HG02623 (cell line): ENCODE results near the gene LRRC25.

ENCODE experiments used
- ATAC-seq: cut with Tn5 transposase; IDR thresholded peaks from one replicate; pipeline ENCODE4 v1.9.1; 2021; ENCODE audit warnings: moderate library complexity; ENCODE audit not compliant: unreplicated experiment

LRRC25 gene

GRCh38 chr19:18424890-18425514 lies 27.6 kb upstream of the LRRC25 start:
- ATAC-seq, result no peak

DNA sequence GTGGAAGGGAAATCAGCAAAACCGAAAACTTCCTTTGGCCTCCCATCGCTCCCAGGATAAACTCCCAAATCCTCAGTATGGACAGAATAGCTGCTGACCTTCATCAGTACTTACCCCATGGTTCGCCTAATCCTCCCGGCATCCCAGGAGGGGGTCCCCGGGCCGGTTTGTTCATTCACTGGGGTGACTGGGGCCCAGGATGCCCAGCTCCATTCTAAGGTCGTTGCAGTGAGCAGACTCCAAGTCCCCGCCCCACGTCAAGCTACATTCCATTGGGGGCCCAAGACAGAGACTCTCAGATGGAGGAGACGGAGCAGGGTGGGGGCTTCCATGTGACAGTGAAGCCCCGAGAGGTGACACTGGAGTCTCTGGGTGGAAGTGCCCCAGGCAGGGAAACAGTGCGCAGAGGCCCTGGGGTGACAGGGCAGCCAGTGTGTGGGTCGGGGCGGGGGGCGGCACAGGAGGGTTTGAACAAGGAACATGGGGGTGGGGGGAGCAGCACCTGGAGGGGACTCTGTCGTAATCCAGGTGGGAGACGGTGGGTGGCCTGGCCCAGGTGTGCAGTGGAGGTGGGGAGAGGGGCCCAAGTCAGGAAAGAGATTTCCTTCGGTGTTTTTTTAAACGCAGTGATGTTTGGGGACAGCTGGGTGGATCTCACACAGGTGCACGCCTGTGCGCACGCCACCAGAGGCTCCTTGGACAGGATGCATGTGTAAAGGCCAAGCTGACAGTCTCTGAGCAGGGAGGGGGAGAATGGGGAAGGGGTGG lies 26.9 kb upstream of the LRRC25 start:
- ATAC-seq, result no peak

DNA sequence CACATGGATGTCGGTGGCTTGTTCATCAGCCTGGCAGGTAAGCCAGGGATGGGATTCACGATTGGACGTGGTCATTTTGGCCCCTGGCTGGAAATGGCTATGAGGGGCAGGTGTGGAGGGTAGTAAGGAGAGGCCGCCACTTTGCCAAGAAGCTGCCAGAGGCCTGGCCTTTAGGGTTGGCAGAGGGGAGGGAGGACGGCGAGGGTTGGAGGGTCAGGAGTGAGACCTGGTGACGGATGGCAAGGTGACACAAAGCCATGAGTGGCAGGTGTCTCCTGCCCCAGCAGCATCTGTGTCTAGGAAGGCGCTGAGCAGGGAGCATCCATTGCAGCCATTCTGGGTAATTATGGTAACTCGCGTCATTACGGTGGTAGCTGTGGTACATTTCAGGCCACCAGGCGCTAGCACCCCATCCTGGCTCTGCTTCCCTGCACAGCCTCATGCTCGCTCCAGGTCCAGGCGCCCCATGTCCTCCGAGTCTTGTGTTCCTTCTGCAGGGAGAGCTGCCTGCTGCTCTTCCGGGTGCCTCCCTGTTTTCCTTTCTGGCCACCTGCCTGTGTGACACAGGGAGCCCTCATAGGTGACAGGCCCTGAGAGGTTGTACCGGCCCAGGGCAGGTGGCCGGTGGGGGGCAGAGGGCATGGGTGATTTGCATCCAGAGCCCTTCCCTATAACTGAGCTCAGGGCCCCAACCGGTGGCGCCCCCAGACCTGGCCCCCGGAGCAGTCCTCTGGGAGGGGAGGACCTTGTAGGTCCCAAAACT lies 26.0 kb upstream of the LRRC25 start:
- ATAC-seq, result no peak

DNA sequence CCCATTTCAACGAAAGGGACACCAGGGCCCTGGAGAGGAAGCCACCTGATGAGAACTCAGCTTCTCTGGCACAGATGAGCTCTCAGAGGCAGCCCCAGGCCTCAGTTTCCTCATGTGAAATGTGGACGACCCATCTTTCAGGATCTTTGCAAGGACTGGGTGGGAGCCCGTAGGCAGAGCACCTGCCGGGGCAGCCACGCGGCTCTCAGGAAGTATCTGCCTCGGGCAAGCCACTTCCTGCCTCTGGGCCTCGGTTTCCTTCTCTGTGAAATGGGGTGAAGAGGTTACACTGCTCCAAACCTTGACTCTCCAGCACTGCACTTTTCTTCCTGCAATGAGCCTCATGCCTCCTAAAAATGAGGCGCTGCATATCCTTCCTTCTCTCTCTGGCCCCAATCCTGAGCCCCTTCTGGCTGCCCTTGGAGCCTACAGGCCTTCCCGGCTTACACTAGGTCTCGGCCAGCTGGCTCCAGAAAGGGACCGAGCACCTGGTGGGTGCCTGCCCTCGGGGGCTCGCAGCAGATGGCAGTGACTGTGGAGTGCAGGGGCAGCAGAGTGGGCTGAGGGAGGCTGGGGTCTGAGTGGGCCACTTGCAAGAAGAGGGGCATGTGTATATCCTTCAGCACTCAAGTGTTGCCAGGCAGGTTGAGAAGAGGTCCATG lies 25.2 kb upstream of the LRRC25 start:
- ATAC-seq, result no peak

DNA sequence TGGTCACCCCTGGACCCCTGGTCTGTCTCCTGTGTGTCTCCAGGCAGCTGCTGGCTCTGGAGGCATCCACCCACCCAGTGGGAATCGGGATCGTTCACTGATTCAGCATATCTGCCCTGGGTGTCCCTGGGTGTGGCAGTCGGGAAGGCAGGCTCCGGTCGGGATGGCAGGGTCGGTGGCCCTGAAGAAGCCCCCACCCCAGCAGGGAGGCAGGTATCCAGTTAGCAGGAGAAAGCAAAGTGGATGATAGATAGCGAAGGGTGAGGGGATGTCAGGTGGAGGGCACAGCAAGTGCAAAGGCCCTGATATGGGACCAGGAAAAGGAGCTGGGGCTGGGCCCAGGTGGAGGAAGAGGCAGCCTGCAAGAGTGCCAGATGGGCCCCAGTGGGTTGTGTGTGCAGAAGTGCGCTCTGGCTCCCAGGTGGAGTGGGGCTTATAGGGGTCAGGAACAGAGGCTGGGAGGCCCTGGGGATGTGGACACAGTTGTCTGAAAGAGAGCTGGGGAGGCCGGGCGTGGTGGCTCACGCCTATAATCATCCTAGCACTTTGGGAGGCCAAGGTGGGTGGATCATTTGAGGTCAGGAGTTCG lies 24.0 kb upstream of the LRRC25 start:
- no peak for ATAC-seq

DNA sequence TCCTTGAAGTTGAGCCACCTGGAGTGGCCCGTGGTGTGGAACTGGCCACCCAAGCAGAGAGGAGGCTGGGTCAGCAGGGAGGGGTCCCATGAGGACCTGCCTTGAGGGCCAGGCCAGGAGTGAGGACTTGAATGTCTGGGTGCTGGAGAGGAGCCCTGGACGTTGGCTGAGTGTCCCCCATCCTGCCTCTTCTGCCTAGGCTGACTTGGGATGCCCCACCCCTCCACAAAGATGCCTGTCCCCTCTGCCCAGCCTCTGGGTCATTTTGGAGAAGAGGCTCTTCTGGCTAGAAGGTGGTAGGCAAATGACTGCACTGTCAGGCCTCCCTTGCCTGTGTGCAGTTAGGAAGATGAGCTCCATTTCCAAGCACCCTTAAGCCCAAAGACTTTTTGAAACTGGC lies 23.5 kb upstream of the LRRC25 start:
- ATAC-seq, result no peak

- no peak for ATAC-seq
These were observed 22.5 kb upstream of the LRRC25 start for GRCh38 chr19:18419699-18420460.

DNA sequence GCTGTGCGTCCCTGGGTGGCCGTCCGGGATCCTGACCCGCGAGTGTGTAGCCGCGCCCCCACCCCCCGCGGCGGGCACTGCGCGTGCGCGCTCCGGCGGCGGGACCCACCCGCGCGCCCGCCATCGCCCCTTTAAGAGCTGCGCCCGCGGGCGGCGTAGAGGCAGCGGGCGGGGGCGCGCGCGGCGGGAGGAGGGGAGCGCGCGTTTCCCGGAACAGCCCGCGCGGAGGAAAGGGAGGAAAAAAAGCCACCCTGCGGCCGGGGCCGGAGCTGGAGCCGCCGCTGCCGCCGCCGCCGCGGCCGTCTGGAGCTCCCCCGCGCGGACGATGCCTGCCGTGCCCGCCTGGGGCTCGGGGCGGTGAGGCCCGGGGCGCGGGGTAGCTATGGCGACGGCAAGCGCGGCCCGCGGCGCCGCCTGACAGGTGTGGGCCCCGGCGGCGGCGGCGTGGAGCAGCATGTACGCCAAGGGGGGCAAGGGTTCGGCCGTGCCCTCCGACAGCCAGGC lies 21.8 kb upstream of the LRRC25 start, which contains the start of gene SSBP4:
TSS of gene SSBP4 (plus strand) at position 204 of the 504 bp plus-strand sequence. CDS start at position 455, 251 bp downstream.
- peak; percentile 37 for ATAC-seq

DNA sequence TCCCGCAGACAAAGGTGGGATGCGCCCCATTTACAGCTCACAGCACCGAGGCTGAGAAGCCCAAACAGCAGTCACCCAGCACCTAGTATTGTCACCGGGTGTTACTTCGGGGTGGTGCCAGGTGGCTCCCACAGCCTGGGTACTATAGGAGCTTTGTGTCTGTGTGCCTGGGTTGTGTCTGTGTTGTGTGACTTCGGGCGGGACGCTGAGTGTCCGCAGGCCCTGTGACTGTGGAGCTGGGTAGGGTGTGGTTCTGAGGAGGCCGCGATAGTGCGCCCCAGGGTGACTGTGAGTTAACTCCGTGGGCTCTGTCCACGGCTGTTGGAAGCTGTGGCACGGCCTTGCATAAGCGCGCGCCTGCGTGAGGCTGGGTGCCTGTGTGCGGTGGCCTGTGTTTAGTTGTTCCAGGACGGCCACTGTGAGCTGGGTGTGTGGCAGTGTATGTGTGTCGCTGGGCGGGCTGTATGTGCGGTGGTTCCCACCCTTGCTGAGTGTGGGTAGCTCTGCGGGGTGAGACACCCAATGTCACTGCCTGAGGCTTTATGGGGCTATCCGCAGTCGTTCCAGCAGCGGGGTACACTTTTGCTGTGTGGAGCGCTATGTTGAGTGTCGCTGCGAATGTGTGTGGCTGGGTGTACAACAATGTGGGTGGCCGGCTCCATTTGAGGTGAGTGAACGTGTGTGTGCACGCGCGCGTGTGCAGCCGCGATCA lies 21.2 kb upstream of the LRRC25 start:
- ATAC-seq, result no peak

DNA sequence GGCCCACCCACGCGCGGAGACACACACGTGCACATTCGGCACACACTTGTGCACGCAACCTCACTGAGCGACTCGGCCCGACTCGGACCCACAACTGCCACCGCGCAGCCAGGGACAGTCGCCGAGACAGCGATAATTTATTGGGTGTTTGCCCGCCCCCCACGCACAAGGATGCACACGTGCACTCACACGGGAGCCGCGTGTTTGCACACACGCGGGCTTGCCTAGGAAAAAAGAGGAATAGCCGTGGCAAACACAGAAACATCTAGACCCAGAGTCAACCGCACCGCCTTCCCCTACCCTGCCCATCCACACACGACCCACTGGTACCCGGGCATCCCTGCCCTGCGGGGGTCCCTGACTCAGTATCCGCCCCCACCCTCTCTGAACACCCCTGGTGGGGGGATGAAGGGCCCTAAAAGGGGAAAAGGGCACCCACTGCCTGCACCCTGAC lies 20.6 kb upstream of the LRRC25 start:
- no peak for ATAC-seq

DNA sequence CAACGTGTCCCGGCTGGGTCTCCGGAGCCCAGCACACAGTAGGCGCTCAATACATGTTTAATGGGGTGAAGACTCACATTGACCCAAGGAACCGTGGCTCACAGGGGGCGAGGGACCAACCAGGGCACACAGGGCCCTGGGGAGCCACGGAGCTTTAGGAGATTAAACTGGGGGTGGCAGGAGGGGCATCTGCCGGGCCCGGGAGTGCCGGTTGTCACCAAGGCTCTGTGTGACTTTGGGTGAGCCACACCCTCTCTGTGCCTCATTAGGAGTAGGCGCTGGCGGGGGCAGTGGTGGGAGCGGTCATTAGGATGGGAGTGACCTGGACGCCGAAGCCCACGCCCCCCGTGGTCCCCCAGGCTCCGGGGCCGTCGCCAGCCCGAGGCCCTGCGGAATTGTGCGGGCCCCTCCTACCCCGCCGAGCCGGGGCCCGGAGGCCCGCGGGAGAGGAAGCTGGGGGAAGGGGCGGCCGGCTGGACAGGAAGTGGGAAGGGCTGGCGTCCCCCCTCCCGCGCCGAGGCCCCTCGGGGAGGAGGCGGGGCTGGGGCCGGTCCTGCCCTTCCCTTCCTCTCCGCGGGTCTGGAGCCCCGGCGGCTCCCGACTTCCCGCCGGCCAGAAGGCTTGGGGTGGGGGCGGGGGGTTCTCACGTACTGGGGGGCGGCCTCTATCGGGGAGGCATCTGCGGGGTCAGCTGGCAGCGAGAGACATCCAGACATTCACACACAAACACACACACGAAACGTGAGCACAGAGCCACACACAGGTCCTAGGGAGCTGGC lies 20.0 kb upstream of the LRRC25 start:
- ATAC-seq, result no peak

GRCh38 chr19:18416778-18417249 lies 19.4 kb upstream of the LRRC25 start:
- no peak for ATAC-seq

DNA sequence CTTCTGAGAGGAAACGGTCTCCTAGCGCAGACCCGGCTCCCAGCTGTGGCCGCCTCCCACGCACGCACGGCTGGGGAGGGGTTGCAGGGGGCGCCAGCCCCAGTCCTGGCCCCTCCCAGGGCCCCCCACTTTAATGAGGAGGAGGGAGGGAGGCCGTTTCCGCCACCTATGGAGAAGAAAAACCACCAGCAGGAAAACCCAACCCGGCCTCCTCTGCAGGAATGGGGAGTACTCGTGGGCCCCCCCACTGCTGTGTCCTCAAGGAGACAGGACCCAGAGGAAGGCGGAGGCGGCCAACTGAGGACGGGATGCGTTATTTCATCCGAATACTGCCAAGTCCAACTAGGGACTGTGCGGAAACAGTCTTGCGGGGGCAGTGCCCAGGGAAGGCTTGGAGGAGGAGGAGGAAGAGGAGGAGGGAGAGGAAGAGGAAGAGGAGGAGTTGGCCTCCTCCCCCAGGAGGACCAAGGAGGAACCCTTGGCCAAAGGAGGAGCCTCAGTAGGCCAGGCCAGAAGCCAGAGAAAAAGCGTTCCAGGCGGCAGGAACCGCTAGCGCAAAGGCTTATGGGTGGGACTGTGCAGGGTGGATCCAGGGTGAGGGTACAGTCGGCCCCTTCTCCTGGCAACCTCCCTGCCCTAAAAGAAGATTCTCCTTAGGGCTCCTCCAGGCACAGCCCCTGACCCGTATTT lies 17.9 kb upstream of the LRRC25 start:
- no peak for ATAC-seq

DNA sequence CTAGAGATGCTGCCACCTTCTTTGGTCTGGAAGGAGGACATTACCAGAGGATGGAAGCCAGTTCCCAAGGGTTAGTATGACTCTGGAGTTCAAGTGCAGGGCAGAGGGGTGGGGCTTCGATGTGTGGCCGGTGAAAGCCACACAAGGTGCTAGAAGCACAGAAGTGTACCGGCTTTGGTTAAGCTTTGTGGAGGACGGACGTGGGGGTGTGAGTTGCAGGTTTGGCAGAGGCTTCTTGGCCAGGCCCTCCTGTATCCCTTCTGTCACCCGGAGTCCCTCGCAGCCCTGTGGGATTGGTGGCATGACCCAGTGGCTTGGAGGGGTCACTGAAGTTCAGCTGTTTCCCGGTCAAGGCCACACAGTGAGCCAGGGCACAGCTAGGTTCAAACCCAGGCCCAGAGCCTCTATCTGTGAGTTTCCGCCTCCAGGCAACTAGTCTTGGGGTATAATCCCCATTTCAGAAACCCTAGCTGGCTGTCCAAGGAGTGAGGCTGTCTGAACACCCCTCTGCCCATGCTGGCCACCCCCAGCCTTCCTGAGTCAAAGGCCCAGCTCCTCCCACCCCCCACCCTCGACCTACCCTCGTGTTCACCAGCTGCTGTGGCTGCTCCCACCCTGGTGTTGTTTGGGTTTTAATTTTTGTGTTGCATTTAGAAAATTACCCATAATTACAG lies 17.2 kb upstream of the LRRC25 start:
- ATAC-seq, result no peak

GRCh38 chr19:18412610-18413239 lies 15.3 kb upstream of the LRRC25 start:
- ATAC-seq, result no peak

DNA sequence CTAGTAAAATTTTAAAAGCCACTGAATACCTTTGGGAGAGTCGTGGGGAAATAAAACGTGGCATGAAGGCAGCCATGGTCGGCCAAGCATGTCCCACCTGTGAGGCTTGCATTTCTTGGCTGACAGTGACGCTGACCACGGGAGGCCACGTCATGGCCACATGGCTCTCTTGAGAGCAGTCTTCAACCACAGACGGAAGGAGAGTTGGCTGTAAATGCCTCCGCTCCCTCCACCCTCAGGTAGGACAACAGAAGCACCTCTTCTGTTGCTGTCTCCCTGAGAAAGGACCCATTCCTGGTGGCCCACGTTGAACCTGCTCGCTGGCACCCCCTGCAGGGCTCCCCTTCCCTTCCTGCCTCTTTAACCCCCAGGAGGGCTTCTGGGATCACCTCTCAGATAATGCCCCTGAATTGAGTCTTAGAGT lies 10.6 kb upstream of the LRRC25 start:
- ATAC-seq, result no peak

DNA sequence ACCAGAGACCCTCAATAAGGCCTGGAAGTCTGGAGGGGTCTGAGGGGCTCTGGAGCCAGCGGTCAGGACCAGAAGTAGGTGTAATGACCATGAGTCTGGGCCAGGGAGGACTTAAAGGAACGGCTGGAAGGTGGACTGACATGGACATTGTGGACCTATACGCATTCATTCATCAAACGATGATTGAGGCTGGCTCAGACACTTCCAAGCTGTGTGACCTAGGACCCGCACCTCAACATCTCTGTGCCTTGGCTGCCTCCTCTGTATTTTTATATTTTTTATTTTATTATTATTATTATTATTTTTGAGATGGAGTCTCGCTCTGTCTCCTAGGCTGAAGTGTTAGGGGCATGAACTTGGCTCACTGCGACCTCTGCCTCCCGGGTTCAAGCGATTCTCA lies 9.3 kb upstream of the LRRC25 start:
- no peak for ATAC-seq
